ENCODE measurements around the gene MPST.
"Not testable (repeated sequence)": the region's sequence is repeated elsewhere in the genome, so short reads cannot be mapped to it uniquely, and the experiment has no call there.

MPST gene

DNA sequence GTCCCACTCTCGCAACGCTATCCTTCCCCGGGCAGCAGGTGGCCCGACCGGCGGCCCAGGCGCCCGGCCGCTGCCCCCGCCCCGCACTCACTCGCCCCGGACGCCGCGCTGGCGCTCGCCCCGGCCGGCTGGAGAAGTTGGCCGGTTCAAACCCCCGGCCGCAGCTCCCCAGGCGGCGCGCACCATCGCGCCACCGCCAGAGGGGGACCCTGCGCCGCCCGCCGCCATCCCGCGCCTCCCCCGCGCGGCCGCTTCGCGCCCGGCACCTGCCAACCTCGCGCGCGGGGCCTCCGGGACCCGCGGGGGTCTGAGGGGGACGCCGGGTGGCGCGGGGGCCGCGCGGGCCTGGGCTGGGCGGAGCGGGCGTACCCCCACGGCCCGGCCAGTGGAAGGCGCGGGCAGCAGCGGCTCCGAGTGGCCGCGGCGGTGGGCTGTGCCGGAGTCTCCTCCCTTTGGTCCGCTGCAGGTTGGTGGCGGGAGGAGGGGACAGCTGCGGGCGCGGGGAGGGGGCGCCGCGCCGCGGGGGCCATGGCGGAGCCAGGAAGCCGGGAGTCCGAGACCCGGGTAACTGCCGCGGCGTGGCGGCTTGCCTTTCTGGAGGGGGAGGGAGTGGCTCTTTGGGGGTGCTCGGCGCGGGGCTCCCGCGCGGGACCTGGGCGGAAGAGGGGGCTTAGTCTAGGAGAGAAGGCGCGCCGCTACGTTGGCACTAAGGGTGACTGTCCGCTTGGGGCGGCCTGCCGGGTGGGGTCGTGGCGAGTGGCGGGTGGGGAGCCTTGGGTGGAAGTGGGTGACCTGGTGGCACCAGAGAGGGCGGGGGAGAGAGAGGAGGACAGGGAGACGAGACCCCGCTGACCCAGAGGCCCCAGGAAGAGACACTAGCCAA, at the start of gene MPST, which contains the start of gene TST:
Gene MPST, plus strand, starts transcription at position 434 of the 883 bp plus-strand sequence. Its CDS starts 95 bp downstream, at position 529.
Gene TST, minus strand, starts transcription at position 139 of the 883 bp plus-strand sequence. CDS start 715 bp downstream, outside the sequence.
- DNase-seq (ENCODE audit: low read depth), result peak; percentile 9

DNA sequence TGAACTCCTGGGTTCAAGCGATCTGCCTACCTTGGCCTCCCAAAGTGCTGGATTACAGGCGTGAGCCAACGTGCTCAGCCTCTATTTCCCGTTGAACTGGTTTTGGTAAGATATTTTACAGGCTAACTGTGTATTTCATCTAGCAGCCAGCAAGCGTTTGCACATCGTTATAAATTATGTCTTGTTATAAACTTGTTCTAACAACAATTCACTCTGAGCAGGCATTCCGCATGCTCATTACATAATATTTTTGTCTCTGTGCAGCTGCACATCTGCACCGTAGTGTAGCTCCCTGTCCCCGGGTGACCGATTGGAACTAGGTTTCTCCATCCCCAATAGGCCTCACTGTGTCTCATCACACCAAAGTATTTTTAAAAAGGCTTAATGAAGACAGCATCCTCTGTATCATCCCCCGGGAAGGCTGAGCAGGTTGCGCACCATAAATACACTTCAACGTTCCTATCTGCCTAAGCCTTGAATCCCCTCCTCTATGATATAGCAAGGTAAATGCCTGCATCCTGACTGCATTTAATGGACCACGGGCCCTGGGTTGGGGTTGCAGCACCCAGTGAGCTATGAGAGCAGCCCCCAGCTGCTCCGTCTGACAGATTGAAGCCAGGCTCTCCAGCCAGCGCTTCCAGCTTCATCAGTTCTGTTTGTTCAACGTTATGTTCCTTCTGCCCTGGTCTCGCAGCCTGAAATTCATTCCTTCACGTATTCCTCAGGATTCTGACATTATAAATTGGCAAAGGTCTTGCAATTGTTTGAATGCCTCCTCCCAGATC, 48.0 kb upstream of the MPST start:
- no peak for DNase-seq (ENCODE audit: low read depth)

DNA sequence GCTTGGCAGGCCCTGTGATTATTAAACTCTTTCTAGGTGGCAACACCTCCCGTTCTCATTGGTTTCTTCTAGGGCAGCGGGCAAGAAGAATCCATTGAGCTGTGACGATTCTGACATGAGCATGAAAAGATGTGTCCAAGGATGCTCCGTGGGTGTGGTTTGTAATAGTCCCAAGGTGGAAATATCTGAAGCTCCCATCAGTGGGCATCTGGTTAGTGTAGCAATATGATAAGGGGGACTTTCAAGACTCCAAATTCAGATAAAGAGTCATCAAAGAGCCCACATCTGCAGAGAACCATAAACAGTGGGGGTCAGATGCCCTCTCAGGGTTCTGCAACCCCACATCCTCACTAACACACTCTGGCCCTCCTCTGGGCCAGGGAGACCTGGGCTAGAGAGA, 42.9 kb upstream of the MPST start:
- DNase-seq (ENCODE audit: low read depth), result no peak

DNA sequence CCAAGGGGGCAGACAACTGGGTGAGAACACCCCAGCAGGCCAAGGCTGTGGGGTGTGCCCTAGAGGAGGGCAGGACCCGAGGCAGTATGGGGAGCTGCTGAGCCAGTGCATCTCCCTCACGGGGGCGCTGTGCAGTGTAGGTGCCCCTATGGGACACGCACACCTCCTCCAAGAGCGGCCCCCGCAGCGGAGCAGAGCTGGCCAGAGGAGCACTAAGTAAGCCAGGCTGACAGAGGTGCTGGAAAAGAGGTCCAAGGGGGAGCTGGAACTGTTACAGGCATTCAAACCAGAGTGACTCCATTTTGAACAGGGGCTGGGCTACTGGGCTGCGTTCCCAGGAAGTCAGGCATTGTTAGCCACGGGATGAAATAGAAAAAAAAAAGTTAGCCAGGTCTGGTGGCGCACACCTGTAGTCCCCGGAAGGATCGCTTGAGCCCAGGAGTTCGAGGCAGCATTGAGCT, 42.1 kb upstream of the MPST start:
- peak; percentile 73 for DNase-seq (ENCODE audit: low read depth)

DNA sequence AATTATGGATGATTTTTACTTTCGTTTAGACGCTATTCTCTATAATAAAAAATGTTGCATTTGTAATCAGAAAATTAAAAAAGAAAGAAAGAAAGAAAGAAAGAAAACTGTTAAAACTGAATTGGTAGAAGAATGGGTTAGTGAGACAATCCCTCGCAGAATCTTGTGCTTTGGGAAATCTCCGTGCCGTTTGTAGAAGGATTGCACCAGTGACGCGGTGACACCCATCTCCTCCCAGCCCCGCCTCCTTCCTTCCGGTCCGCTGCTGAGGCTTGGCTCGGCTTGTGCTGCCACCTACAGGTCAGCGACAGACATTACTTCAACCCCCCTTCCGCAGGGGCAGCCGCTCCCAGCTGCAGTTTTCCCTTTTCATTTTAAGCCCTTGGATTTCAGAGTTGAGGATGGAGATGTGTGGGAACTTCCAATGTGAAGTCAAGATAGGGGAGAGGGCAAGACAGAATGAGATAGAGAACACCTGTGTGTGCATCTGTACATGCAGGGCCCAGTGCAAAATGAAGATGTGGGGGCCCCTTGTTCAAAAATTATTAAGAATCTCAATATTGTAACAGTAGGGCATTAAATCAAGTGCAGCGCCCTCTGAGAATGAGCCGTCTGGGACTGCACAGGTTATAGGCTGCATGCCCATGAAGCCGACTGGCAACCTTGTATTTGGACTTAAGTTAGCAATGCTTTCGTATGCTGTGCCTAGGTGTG, 41.4 kb upstream of the MPST start:
- peak; percentile 88 for DNase-seq (ENCODE audit: low read depth)

DNA sequence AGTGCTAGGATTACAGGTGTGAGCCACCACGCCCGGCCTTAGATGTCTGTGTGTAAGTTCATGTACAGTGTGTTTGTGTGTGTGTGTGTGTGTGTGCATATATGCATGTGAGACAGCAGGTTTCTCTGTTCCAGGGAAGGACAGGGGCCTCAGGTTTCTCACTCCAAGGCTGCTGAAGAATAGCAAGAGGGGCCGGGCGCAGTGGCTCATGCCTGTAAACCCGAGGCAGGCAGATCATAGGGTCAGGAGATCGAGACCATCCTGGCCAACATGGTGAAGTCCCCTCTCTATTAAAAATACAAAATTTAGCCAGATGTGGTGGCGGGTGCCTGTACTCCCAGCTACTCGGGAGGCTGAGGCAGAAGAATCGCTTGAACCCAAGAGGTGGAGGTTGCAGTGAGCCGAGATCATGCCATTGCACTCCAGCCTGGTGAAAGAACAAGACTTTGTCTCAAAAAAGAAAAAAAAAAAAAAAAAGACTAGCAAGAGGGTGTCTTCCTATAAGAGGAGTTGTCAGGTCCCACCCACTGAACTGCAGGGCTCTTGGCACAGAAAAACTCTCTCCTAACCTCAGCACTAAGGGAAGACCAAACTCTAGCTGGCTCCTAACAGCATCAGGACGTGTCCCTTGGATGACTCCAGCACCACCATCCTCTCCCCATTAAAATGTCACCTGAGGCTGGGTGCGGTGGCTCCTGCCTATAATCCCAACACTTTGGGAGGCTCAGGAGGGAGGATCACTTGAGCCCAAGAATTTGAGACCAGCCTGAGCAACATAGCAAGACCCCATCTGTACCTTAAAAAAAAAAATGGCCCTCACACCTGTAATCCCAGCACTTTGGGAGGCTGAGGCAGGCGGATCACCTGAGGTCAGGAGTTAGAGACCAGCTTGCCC, 40.3 kb upstream of the MPST start:
- DNase-seq (ENCODE audit: low read depth), result no peak

DNA sequence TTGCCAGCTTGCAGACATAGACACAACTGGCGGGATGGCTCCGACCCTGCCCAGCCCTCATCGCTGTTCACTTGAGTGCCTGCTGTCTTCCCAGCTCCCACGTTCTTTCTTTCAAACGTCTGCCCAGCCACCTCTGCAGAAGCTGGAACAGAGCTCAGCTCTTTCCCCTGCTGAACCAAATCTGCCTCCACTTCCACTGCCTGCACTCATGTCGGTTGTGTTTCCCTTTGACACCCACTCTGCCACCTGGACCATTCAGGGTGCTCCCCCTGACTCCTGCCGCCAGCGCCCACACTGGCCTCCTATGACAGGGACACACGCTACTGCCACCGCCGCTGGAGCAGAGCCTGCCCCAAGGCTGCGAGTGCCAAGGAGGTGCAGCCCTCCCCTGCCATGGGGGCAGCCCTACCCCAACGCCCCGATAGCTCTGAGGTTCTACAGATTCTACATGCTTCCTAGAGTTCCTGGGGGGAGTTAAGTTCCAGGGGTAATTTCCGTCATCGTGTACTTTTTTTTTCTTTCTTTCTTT, 38.2 kb upstream of the MPST start:
- no peak for DNase-seq (ENCODE audit: low read depth)

DNA sequence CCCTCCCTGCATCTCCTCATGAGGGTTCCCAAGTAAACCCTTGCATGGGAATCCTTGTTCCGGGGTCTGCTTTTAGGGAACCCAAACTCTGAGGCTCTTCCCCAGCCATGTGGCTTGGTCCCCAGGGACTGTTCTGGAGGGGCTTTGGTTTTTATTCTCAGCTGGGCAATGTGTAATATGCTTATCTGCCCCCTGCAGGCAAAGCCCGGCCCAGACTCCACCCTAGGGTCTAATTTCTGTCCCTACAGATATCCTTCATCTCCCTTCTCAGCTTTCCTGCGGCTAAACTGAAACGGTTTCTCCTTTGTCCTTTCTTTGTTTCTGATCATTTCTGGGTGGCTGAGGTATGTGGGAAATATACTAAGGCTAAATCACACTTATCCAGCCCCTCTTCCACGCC, 37.4 kb upstream of the MPST start:
- no peak for DNase-seq (ENCODE audit: low read depth)

DNA sequence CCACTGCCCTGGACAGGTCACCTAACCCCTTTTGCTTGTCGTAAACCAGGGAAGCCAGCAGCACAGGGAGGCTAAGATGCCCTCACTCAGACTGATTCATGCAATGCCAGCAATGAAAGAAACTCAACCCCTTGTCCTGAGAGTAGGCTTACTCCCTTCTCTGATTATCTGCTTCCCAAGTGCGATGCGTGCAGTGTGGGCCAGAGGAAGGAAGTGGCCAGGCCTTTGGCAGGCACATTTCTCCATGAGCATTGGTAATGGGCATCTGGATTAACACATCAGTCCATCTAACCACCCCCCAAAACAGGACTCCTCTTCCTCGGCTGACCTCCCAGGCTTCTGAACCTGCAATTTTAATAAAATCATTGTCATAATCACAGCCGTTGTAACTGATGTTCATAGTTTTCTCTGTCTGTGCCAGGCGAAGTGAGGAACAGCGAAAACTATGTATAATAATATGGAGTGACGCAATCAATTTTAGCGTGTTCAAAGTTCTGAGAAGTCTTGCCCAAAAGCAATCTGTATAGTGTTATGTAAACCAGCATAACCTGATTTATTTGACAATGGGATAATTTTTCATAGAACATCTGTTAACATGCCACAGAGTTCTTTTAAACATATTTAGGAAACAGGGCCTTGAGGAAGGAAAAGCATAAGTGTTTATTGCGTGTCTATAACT, 34.2 kb upstream of the MPST start:
- no peak for DNase-seq (ENCODE audit: low read depth)

DNA sequence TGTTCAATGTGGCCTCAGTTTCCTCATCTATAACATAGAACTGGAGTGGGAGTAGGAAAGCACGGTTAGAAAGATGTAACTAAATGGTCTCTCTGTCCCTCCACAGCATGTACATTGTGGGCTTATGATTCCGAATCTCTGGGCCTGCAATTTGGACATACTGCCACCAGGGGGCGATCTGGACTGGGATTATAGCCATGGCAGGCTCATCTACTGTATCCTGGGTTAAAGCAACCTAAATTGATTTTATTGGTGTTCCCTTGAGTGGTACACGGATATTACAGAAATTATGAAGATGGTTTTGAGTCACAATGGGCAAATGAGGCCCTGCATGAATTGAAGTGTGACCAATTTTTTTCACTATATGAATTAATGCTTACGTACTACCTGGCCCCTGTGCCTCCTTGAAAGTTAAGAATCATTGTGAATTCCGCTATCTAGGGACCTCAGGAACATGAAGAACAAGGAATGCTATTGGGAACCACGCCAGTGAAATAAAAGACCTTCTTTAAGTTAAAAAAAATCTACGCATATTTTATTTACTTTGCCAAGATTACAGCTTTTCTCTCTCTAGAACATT, 33.2 kb upstream of the MPST start:
- no peak for DNase-seq (ENCODE audit: low read depth)

DNA sequence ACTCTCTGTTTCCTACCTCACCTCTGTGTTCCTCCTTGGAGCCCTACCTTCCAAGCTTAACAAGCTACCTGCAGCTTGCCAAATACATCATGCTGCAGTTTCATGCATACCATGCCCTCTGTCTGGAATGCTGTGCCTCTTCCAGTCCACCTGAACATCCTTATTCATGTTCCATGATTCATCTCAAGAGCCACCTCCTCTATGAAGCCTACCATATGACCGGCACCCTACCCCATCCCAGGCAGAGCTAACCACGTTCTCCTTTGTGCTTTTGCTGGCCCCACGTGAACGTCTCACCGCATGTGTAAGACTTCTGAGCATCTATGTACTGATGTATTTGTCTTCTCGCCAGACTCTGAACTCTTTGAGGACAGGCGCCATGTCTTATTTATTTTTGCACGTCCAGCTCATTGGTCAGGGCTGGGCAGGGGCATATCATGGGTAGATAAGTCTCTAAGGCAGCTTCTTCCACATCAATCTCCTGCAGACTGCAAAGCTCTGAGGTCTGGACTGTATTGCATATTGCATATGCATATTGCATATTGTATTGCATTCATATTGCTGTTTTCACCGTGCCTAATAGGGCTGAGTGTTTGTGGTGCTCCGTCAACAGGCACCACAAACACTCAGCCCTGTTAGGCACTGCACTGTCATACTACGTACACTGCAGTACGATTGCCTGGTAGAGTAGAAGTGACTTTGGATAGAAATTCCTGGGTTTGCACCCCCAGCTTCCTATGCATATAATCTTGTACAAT, 31.3 kb upstream of the MPST start:
- no peak for DNase-seq (ENCODE audit: low read depth)

DNA sequence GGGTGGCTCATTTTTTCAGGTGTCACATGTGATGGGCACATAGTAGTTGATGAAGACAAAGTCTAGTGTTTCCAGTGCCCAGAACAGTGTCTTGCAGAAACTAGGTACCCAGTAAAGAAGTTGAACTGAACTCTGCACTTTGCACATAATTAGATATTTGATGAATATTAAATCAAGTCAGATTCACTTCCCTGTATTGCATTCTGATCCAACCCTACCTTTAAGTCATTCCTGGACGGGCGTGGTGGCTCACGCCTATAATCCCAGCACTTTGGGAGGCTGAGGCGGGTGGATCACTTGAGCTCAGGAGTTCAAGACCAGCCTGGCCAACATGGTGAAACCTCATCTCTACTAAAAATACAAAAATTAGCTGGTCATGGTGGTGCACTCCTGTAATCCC, 30.5 kb upstream of the MPST start:
- not testable (repeated sequence) for DNase-seq (ENCODE audit: low read depth)

DNA sequence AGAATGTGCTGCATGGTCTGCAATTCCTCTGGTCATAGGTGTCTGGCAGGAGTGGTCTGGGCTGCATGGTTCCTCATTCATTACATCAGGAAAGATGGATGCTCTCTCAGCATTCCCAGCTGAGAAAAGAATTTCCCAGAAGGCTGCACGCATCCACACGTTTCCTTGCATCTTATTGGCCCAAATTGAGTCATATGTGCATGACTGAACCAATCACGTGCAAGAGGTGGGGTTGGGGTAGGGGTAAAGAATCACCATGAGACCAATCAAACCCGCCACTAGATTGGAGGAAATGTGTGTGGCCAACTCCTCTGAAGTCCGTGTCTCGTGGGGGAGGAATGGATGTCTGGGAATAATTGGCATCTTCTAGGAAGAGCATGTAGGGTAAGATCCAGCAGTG, 29.1 kb upstream of the MPST start:
- no peak for DNase-seq (ENCODE audit: low read depth)

DNA sequence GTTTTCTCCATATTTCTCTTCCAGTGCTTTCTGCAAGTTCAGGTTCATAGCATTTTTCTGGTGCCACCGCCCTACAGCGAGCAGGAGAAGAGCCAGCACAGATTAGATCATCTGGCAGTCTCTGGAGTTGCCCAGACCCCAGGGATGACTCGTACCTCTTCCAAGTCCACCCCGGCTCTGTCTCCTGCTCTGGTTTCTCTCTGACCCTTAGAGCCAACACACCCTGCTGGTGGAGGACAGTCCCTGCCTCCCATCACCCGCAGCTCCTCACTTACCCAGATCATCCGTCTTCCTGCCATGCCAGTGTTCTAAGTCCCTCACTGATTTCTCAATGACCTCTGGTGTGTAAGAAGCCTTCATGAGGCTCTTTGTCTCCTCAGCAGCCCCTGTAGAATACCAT, 28.3 kb upstream of the MPST start:
- no peak for DNase-seq (ENCODE audit: low read depth)

DNA sequence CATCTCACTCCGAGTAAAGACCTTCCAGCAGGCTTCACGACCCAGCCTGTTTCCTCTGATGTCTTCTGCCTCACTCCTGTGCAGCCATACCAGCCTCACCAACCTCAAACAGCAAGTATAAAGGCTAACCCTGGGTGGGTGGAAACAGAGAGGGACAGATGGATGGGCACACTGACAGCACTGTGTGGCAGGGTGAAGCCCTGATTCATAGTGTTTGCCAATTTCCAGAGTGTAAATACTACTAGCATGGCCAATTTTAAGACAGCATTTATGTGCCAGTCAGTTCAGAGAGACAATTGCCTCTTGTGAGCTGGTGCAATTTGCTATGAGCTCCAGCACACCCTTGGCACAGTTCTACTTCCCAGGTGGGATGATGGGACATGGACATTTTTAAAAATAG, 21.8 kb upstream of the MPST start:
- DNase-seq (ENCODE audit: low read depth), result no peak

DNA sequence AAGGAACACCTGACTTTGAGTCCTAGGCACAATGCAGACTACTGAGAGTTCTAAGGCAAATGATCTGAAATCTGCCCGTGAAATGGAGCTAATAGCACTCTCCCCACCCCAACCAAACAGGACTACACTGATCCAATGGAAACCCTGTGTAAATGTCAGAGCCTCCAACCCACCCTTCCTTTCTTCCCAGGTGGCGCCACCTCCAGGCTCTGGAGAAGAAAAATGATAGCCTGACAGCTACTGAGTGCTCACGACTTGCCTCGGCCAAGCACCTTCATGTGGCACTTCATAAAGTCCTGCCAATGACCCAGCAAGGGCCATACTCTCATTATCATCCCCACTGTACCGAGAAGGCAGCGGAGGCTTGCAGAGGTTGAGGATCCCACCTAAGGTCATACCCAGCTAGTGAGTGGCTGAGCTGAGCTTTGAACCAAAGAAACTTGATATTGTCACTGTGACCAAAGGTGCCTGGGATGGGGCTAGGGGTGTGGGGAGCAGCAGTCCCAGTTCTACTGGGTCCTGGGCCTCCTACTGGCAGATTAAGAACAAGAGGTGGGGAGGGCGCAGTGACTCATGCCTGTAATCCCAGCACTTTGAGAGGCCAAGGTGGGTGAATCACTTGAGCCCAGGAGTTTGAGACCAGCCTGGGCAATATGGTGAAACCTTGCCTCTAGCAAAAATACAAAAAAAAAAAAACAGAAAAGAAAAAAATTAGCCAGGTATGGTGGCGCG, 20.8 kb upstream of the MPST start:
- no peak for DNase-seq (ENCODE audit: low read depth)

DNA sequence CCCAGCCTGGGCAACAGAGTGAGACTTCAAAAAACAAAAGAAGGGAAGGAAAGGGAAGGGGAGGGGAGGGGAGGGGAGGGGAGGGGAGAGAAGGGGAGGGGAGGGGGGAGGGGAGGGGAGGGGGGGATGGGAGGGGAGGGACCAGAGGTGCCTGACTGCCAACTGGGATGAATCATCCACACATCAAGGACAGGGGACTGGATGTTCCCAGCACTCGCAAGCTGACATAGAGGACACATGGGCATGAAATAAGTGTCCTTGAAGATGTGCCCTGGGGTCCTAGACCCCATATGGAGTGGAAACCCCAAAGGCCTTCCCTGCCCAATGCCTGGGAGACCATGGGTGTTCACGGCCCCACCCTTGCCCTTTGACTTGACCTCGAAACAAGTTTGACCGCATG, 20.1 kb upstream of the MPST start:
- DNase-seq (ENCODE audit: low read depth), result no peak

DNA sequence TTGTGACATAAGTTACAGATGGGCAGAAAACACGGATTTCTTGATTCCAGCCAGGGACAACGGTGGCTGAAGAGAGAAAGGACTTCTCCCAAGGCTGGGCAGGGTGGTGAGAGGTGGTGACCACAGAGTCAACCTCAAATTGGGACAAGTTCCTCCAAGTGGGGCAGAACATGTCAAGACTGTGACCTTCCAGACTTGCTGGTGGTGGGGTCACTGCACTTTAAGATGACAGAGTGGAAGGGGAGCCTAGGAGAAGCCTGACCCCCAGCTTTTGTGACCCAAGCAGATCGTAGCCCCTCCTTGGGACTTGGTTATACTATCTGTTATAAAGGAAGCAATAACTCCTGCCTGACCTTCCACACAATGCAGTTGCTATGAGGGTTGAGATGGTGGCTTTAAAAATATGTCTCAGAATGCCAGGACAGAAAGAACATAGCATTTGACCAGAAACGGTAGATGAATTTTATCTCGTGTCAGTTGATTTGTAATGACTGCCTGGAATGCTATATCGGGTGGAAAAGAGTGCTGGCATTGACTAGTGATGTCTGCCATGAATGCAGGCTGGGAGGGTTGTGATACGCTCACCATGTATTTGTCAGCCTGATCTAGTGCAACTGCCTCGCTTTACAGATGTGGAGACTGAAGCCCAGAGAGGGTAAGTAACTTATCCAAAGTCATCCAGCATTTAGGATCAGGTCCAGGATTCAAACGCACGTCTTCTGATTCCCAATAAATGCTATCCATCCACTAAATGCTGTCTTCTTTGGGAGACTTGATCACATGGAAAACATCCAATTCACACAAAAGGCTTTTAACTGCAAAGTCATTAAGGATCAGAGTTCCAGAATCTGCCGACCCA, 18.6 kb upstream of the MPST start:
- DNase-seq (ENCODE audit: low read depth), result no peak

All from activated gamma-delta T cell treated with anti-CD3 and anti-CD28 coated beads, Interleukin-2, amount 50 U/mL, for 16 hours (primary cell).